NT2/D1 (cell line): ENCODE measurements around the gene RIN3.

ENCODE experiments used
- SUZ12 ChIP-seq: IDR thresholded peaks from 2 replicates; pipeline ENCODE4 v1.6.1; 2011; ENCODE audit not compliant: insufficient read length, insufficient read depth; ENCODE audit errors: extremely low read depth
- ZNF274 ChIP-seq: IDR thresholded peaks from 2 replicates; pipeline ENCODE4 v1.6.1; 2011; ENCODE audit warnings: mild to moderate bottlenecking, low read depth, low read length

GRCh38 chr14:92704821-92705220 is 191.2 kb downstream of the RIN3 start:
- no peak for TF ChIP-seq SUZ12
- no peak for TF ChIP-seq ZNF274
